Omental fat pad (tissue), 4 donors: ENCODE results near the gene DCTPP1. TPM values are rescaled to one million over a fixed set of nuclear protein-coding genes. Genes with fewer than 3 reads are reported as not detected.

Experiments used
- ATAC-seq: fragments of 150-250 bp; one replicate; pipeline ENCODE4 v1.9.1; 2016; ENCODE audit warnings: mild to moderate bottlenecking, moderate library complexity; ENCODE audit not compliant: low FRiP score
- DNase-seq: peaks from one replicate; pipeline ENCODE4 v3.0.0-alpha.2; 2019; ENCODE audit warnings: low spot score
- total RNA-seq, 4 donors: library from RNA; depleted of rRNA; stranded (reverse); fragments of >200 nt; gene quantifications; one replicate each; pipeline ENCODE4 v1.1.0, GENCODE V29; 2016
- TF ChIP-seq, protein P1 (sequence below), 3 donors: fragments of 450-650 bp; IDR thresholded peaks; one replicate each; pipeline ENCODE4 v1.5.1; 2016 to 2017; ENCODE audit warnings: antibody characterized with exemption in 3 of 3, mild to moderate bottlenecking in 3 of 3, moderate library complexity in 2 of 3

DCTPP1 gene
- total RNA-seq, 4 donors from 2014 or later, result 9.8 to 24.0 (median 14.8) TPM

- DNase-seq (no peak), ATAC-seq (no peak)
- TF ChIP-seq, protein P1, sequence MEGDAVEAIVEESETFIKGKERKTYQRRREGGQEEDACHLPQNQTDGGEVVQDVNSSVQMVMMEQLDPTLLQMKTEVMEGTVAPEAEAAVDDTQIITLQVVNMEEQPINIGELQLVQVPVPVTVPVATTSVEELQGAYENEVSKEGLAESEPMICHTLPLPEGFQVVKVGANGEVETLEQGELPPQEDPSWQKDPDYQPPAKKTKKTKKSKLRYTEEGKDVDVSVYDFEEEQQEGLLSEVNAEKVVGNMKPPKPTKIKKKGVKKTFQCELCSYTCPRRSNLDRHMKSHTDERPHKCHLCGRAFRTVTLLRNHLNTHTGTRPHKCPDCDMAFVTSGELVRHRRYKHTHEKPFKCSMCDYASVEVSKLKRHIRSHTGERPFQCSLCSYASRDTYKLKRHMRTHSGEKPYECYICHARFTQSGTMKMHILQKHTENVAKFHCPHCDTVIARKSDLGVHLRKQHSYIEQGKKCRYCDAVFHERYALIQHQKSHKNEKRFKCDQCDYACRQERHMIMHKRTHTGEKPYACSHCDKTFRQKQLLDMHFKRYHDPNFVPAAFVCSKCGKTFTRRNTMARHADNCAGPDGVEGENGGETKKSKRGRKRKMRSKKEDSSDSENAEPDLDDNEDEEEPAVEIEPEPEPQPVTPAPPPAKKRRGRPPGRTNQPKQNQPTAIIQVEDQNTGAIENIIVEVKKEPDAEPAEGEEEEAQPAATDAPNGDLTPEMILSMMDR (IDR thresholded peaks at IDR 0.05), result no peak
Measured at GRCh38 chr16:30382111-30382881, 47.5 kb downstream of the DCTPP1 start, which contains the start of gene SEPTIN1. Gene SEPTIN1, minus strand, starts transcription at chr16:30382561. Its CDS starts 19 bp downstream, at chr16:30382542.

GRCh38 chr16:30381291-30382041 is 48.4 kb downstream of the DCTPP1 start:
- no peak for DNase-seq

DNA sequence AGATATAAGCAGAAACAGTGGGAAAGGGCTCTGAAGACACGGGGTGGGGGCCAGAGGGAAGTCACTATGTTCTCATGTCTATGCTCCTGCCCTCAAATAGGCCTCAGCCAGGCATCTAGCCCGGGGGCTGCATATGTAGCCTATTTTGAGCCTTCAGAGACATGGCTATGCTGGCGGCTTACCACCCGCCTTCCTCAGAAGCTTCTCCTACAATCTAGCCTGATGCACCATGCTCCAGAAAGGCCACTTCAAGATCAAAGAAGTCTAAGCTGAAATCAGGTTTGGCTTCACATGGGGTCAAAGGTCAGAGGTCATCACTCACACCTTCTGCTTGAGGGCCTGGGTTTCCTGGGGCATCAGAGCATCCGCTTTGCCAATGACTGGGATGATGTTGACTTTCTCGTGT is 49.0 kb downstream of the DCTPP1 start:
- ATAC-seq (no peak), DNase-seq (no peak)
- TF ChIP-seq, protein P1 (IDR thresholded peaks at IDR 0.05), result no peak

More at GRCh38 chr16:30381291-30382041, 48.4 kb downstream of the DCTPP1 start:
- TF ChIP-seq, protein P1 (IDR thresholded peaks at IDR 0.05), result no peak
- no peak for ATAC-seq

DNA sequence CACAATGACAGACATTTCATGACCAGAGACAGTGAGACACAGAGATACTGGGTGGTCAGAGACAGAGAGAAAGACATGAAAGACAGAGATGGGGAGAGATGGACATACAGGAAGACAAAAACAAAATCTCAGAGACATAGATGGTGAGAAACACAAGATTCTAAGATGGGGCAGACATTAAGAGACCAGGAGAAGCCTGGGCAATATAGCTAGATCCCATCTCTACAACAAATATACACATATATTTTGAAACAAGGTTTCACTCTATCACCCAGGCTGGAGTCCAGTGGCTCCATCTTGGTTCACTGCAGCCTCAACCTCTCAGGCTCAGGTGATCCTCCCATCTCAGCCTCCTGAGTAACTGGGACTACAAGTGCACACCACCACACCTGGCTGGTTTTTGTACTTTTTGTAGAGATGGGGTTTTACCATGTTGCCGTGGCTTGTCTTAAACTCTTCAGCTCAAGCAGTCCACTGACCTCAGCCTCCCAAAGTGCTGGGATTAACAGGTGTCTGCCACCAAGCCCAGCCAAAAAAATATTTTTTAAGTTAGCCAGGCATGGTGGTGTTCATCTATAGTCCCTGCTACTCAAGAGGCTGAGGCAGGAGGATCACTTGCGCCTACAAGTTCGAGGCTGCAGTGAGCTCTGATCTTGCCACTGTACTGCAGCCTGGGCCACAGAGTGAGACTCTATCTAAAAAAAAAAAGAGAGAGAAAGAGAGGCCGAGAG is 49.6 kb downstream of the DCTPP1 start:
- TF ChIP-seq, protein P1 (IDR thresholded peaks at IDR 0.05), result no peak
- DNase-seq (no peak), ATAC-seq (no peak)

- ATAC-seq, result no peak
- TF ChIP-seq, protein P1 (IDR thresholded peaks at IDR 0.05), result no peak
Measured at GRCh38 chr16:30379158-30379783, 50.6 kb downstream of the DCTPP1 start.

More at GRCh38 chr16:30379158-30379783, 50.6 kb downstream of the DCTPP1 start:
- DNase-seq, result no peak
